Gastrocnemius medialis (tissue), 4 donors: ENCODE measurements around the gene TRIM61. TPM values are rescaled to one million over a fixed set of nuclear protein-coding genes. Genes with fewer than 3 reads are reported as not detected.

Source experiments
- ATAC-seq, 2 donors: fragments of 150-250 bp; one replicate each; pipeline ENCODE4 v1.9.1; 2016
- DNase-seq, 2 donors: peaks; one replicate each; pipeline ENCODE4 v3.0.0-alpha.2; 2019
- H3K27ac ChIP-seq, 4 donors: fragments of 200-600 bp; sonication (generic); 1 replicate in 1 of 4; 2 replicates in 3 of 4; pipeline ENCODE4 v1.5.1; 2016 to 2018; ENCODE audit warnings: mild to moderate bottlenecking in 2 of 4, moderate library complexity in 1 of 4
- H3K27me3 ChIP-seq, 3 donors: fragments of 200-600 bp; sonication (generic) in 2 of 3; 1 replicate in 1 of 3; 2 replicates in 2 of 3; pipeline versions ENCODE4 v1.5.1 to v1.6.0; 2016 to 2019; ENCODE audit warnings: mild to moderate bottlenecking in 1 of 3, moderate library complexity in 1 of 3
- H3K36me3 ChIP-seq, 2 donors: fragments of 200-600 bp; sonication (generic) in 1 of 2; one replicate each; pipeline ENCODE4 v1.5.1; 2017 to 2018
- H3K4me1 ChIP-seq, 2 donors: fragments of 200-600 bp; sonication (generic) in 1 of 2; one replicate each; pipeline ENCODE4 v1.5.1; 2016 to 2017; ENCODE audit warnings: mild to moderate bottlenecking in 2 of 2
- H3K4me3 ChIP-seq, 4 donors: fragments of 200-600 bp; sonication (generic) in 3 of 4; 1 replicate in 1 of 4; 2 replicates in 3 of 4; pipeline ENCODE4 v1.5.1; 2016 to 2019; ENCODE audit warnings: mild to moderate bottlenecking in 2 of 4
- H3K9me3 ChIP-seq, 3 donors: fragments of 200-600 bp; sonication (generic) in 2 of 3; 1 replicate in 1 of 3; 2 replicates in 2 of 3; pipeline ENCODE4 v1.5.1; 2016 to 2019
- POLR2A ChIP-seq, 2 donors: fragments of 450-650 bp; IDR thresholded peaks; one replicate each; pipeline ENCODE4 v1.6.1; 2017; ENCODE audit warnings: antibody characterized with exemption in 2 of 2, mild to moderate bottlenecking in 2 of 2, moderate library complexity in 2 of 2
- in situ Hi-C, 4 donors: fragments of 200-750 bp; cut with MboI; loops; one replicate each; pipeline versions ENCODE4 v1.15.0 to v1.8.0; 2017; ENCODE audit warnings: low sequenced_read_pairs in 4 of 4
- intact Hi-C: fragments of 100-400 bp; cut with DNase I; formaldehyde crosslinking; loops from one replicate; pipeline ENCODE4 v1.15.1; 2023; ENCODE audit warnings: low total_unique reads
- total RNA-seq, 4 donors: library from RNA; depleted of rRNA; stranded (reverse); fragments of >200 nt; gene quantifications; one replicate each; pipeline versions ENCODE4 v1.1.0 to v1.2.3, GENCODE V29; 2016
- TF ChIP-seq, protein P1 (sequence below), 5 experiments: fragments of 450-650 bp in 3 of 5; fragments of 200-600 bp in 2 of 5; sonication (generic) in 2 of 5; IDR thresholded peaks in 4 of 5; conservative IDR thresholded peaks in 1 of 5; 1 replicate in 4 of 5; 2 replicates in 1 of 5; pipeline ENCODE4 v1.5.1; 2016 to 2019; ENCODE audit warnings: antibody characterized with exemption in 5 of 5, mild to moderate bottlenecking in 3 of 5, moderate library complexity in 3 of 5

The TRIM61 gene
- total RNA-seq, 4 donors from 2014 or later, result 0.46 TPM; not detected in 3

DNA sequence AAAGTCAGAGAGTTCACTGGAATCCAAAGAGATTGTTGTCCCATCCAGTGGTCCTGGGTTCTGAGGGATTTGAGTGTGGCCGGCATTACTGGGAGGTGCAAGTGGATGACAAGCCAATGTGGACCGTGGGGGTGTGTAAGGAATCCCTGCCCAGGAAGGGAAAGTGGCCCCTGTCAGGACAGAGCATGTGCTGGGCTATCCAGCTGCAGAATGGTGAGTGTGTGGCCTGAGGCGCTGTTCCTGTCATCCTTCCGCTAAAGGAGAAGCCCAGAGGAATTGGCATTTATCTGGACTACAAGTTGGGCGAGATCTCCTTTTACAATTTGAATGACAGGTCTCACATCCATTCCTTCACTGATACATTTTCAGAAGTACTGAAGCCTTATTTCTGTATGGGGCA is 33.9 kb upstream of the TRIM61 start:
- Histone ChIP-seq H3K27me3 (no peaks in the 10 kb centered on the region), H3K4me3 (no peak overlapping the region), H3K9me3 (no peaks in the 10 kb centered on the region), H3K36me3 (no peaks in the 10 kb centered on the region), H3K4me1 (no peaks in the 10 kb centered on the region), H3K27ac (no peak overlapping the region)
- no peak for TF ChIP-seq POLR2A (IDR thresholded peaks at IDR 0.05)
- TF ChIP-seq, protein P1, sequence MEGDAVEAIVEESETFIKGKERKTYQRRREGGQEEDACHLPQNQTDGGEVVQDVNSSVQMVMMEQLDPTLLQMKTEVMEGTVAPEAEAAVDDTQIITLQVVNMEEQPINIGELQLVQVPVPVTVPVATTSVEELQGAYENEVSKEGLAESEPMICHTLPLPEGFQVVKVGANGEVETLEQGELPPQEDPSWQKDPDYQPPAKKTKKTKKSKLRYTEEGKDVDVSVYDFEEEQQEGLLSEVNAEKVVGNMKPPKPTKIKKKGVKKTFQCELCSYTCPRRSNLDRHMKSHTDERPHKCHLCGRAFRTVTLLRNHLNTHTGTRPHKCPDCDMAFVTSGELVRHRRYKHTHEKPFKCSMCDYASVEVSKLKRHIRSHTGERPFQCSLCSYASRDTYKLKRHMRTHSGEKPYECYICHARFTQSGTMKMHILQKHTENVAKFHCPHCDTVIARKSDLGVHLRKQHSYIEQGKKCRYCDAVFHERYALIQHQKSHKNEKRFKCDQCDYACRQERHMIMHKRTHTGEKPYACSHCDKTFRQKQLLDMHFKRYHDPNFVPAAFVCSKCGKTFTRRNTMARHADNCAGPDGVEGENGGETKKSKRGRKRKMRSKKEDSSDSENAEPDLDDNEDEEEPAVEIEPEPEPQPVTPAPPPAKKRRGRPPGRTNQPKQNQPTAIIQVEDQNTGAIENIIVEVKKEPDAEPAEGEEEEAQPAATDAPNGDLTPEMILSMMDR (IDR thresholded peaks at IDR 0.05 in 4 of 5, conservative IDR thresholded peaks at IDR 0.05 in 1 of 5), result no peak
- intact Hi-C loops, result no loop called here
- DNase-seq, result no peak
- ATAC-seq, result no peak
- in situ Hi-C loops, result no loop called here

DNA sequence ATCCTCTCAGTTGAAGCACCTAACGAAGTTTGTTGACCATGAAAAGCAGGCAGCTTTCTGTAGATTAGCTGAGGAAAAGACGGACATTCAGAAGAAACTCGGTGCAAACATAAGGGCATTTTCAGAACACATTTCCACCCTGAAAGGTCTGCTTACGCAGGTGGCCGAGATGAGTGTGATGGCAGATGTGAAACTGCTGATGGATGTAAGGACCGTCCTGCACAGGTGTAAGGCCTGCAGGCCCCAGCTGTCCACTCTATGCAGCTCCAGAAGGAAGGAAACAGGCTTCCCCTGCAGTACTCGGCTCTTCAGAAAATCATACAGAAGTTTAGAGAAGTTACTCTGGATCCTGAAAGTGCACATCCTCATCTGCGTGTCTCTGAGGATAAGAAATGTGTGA is 33.5 kb upstream of the TRIM61 start:
- in situ Hi-C loops, result no loop called here
- Histone ChIP-seq H3K4me1 (no peaks in the 10 kb centered on the region), H3K27ac (no peak overlapping the region), H3K4me3 (no peak overlapping the region), H3K9me3 (no peaks in the 10 kb centered on the region), H3K36me3 (no peaks in the 10 kb centered on the region), H3K27me3 (no peaks in the 10 kb centered on the region)
- TF ChIP-seq, protein P1 (IDR thresholded peaks at IDR 0.05 in 4 of 5, conservative IDR thresholded peaks at IDR 0.05 in 1 of 5), result no peak
- no peak for TF ChIP-seq POLR2A (IDR thresholded peaks at IDR 0.05)
- intact Hi-C loops, result no loop called here
- ATAC-seq (no peak), DNase-seq (no peak)

DNA sequence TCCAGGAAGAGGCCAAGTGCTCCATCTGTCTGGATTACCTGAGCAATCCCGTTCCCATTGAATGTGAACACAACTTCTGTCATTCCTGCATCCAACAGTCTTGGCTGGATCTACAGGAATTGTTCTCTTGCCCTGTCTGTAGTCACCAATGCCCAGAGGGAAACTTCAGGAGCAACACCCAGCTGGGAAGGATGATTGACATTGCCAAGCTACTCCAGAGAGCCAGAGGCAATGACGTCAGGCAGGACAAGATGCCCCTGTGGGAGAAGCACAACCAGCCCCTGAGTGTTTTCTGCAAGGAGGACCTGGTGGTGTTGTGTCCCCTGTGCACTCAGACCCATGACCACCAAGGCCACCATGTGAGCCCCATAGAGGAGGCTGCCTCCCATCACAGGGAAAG is 33.0 kb upstream of the TRIM61 start:
- Histone ChIP-seq H3K27ac (no peak overlapping the region), H3K4me3 (no peak overlapping the region), H3K36me3 (no peaks in the 10 kb centered on the region), H3K9me3 (no peaks in the 10 kb centered on the region), H3K4me1 (no peaks in the 10 kb centered on the region), H3K27me3 (no peaks in the 10 kb centered on the region)
- no peak for ATAC-seq
- intact Hi-C loops, result no loop called here
- in situ Hi-C loops, result no loop called here
- no peak for DNase-seq
- TF ChIP-seq POLR2A (IDR thresholded peaks at IDR 0.05), result no peak
- TF ChIP-seq, protein P1 (IDR thresholded peaks at IDR 0.05 in 4 of 5, conservative IDR thresholded peaks at IDR 0.05 in 1 of 5), result no peak

DNA sequence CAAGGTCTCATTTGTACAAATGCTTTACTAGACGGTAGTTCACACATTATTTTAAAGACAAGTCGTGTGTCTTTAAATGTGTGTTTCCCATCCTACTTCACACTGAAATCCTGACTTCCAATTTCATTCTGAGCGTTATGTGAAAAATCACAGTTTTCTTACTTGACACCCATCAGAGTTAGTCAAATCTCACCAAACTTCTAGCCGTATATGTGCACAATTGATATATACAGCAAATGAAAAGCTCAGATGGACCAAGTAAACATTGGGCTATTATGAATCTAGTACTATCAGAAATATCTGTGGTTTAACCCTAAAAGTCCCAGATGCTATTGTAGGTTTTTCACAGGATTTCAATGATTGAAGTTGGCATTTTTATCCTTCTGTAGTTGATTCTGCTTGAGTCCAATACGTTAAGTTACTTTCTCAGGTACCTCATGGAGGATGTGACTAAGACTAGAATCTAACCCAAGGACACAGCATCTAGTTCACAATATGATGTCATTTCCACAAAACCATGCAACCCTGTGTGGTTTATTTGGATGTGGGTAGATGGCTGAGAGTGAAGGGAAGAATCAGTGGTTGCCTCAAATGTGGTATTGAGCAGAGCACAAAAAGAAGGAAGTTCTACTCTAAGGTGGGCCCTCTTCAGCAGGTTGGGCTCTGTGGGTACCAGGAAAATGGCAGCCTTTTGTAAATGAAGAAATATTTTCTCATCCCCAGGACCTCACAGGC is 32.2 kb upstream of the TRIM61 start:
- H3K9me3 ChIP-seq, result no peaks in the 10 kb centered on the region

More for the DNA sequence above, 32.2 kb upstream of the TRIM61 start:
- H3K4me3 ChIP-seq, result no peak overlapping the region
- no peaks in the 10 kb centered on the region for H3K4me1 ChIP-seq
- TF ChIP-seq POLR2A (IDR thresholded peaks at IDR 0.05), result no peak
- TF ChIP-seq, protein P1 (IDR thresholded peaks at IDR 0.05 in 4 of 5, conservative IDR thresholded peaks at IDR 0.05 in 1 of 5), result no peak
- H3K27ac ChIP-seq, result no peak overlapping the region
- ATAC-seq (no peak), DNase-seq (no peak)
- no peaks in the 10 kb centered on the region for H3K36me3 ChIP-seq
- intact Hi-C loops (no loop called here), in situ Hi-C loops (no loop called here)
- no peaks in the 10 kb centered on the region for H3K27me3 ChIP-seq
